NB4 (cell line): ENCODE data around the gene CREB5.

Experiments used
- MAX ChIP-seq: IDR thresholded peaks from 2 replicates; pipeline ENCODE4 v1.6.1; 2011; ENCODE audit warnings: low read depth, low read length
- MYC ChIP-seq: IDR thresholded peaks from 2 replicates; pipeline ENCODE4 v1.6.1; 2011; ENCODE audit warnings: low read depth, low read length
- POLR2A ChIP-seq: IDR thresholded peaks from 2 replicates; pipeline ENCODE4 v1.6.1; 2011; ENCODE audit warnings: mild to moderate bottlenecking; ENCODE audit not compliant: insufficient read length; ENCODE audit errors: extremely low read depth
- TF ChIP-seq, protein P1 (sequence below): IDR thresholded peaks from one replicate; pipeline ENCODE4 v1.5.1; 2012; ENCODE audit warnings: low read depth, low read length

- no peak for TF ChIP-seq MYC
- TF ChIP-seq, protein P1, sequence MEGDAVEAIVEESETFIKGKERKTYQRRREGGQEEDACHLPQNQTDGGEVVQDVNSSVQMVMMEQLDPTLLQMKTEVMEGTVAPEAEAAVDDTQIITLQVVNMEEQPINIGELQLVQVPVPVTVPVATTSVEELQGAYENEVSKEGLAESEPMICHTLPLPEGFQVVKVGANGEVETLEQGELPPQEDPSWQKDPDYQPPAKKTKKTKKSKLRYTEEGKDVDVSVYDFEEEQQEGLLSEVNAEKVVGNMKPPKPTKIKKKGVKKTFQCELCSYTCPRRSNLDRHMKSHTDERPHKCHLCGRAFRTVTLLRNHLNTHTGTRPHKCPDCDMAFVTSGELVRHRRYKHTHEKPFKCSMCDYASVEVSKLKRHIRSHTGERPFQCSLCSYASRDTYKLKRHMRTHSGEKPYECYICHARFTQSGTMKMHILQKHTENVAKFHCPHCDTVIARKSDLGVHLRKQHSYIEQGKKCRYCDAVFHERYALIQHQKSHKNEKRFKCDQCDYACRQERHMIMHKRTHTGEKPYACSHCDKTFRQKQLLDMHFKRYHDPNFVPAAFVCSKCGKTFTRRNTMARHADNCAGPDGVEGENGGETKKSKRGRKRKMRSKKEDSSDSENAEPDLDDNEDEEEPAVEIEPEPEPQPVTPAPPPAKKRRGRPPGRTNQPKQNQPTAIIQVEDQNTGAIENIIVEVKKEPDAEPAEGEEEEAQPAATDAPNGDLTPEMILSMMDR: no peak
- no peak for TF ChIP-seq POLR2A
- TF ChIP-seq MAX: no peak
Measured at GRCh38 chr7:28739128-28739527, 326.8 kb downstream of the CREB5 start.
